Body of pancreas (tissue), 4 donors: ENCODE data around the gene ARMC10.

Experiments
- CTCF ChIP-seq, 7 experiments: fragments of 450-650 bp in 4 of 7; fragments of 200-600 bp in 3 of 7; sonication (generic) in 3 of 7; IDR thresholded peaks; one replicate each; pipeline ENCODE4 v1.5.1; 2016 to 2019; ENCODE audit warnings: antibody characterized with exemption in 7 of 7
- POLR2A ChIP-seq, 3 donors: fragments of 450-650 bp; IDR thresholded peaks; one replicate each; pipeline ENCODE4 v1.6.1; 2016; ENCODE audit warnings: antibody characterized with exemption in 3 of 3, mild to moderate bottlenecking in 2 of 3

GRCh38 chr7:103120362-103120761 is 45.4 kb downstream of the ARMC10 start:
- no peak for TF ChIP-seq POLR2A (IDR thresholded peaks at IDR 0.05)
- no peak for TF ChIP-seq CTCF (IDR thresholded peaks at IDR 0.05)
